GM21526 (cell line): ENCODE data around the gene UTP11.

Experiments
- ATAC-seq: cut with Tn5 transposase; IDR thresholded peaks from one replicate; pipeline ENCODE4 v1.9.1; 2021; ENCODE audit warnings: moderate library complexity; ENCODE audit not compliant: unreplicated experiment, low FRiP score

UTP11 gene

DNA sequence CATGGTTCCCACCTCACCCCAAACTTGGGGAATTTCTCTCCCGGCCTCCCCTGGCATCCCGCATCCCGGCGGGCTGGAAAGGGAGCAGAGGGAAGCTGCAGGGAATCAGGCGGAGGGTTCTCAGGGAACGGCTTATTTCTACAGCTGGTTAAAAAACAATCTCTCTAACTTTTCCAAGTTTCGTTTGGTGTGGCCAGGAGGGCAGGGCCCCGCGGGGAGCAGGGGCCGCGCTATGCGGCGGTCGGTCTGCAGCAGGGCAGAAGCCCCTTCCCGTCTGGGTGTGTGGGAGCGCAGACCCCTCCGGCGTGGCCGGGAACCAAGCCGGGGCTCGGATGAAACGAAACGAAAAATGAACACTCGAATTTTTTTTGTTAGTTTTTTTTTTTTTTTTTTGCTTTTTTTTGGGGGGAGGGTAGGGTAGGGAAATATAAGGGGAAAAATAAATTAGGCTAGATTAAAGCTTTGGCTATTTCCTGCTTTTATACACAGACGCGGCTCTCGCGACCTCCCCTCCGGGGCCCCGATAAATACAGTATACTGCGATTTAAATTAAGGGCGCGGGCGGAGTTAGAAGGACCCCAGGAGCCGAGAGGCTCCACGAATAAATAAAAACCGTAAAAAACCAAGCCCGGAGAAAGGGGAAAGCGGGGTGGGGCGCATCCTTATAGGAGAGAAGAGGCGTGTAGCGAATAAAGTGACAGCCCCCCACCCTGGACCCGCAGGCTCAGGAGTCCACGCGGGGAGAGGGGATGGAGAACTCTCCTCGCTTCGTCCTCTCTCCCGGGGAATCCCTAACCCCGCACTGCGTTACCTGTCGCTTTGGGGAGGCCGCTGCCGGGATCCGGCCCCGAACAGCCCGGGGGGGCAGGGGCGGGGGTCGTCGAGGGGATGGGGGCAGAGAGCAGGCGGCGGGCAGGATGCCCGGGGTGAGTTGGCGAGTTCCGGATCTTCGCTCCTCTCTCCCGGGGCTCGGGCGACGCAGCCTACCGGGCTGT is 32.0 kb downstream of the UTP11 start:
- ATAC-seq = no peak

DNA sequence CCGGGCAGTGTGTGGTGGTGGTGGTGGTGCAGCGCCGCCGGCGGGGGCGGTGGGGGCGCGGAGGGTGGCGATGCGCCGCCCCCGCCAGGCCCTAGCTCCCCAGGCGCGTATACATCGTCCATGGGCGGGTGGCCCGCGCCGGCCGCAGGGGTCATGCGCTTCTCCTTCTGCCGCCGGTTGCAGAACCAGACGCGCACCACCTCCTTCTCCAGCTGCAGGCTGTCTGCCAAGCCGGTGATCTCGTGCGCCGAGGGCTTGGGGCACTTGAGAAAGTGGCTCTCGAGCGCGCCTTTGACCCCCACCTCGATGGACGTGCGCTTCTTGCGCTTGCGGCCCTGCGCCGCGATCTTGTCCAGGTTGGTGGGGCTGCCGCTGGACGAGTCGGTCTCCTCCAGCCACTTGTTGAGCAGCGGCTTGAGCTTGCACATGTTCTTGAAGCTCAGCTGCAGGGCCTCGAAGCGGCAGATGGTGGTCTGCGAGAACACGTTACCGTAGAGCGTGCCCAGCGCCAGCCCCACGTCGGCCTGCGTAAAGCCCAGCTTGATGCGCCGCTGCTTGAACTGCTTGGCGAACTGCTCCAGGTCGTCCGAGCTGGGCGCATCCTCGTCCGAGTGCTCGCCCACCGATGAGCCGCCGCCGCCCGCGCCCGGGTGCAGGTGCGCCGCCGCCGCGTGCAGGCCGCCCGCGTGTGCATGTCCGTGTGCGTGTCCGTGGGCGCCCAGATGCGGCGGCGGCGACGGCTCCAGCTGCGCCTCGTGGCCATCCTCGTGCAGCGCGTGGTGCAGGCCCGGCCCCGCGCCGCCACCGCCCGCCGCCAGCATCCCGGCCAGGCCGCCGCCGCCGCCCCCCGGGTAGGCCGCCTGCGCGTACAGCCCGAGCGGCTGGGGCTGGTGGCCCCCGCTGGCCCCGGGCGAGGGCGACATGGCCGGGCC is 33.1 kb downstream of the UTP11 start:
- no peak for ATAC-seq

DNA sequence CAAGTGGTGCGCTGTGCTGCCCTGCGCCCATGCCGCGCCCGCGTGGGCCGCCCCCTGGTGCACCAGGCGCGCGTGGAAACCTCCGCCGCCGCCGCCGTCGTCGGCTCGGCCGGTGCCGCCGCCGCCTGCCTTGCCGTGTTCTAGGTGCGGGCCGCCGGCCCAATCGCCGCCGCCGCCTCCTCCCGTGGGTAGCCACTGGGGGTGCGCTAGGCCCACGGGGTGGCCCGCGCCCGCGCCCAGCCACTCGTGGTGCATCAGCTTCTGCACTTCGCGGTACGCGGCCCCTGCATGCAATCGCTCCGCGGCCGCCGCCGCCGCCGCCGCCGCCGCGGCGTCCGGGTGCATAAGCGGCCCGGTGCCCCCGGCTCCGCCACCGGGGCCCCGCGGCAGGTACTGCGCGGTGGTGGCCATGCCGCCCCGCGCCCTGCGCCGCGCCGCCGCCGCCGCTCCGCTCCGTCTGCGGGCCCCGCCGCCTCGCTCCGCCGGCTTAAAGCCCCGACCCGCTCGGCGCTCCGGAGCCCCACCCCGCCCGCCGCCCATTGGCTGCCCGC is 33.9 kb downstream of the UTP11 start, which contains the start of gene POU3F1:
POU3F1 (minus strand) TSS at position 461 of the 551 bp plus-strand sequence; CDS start at position 411, 50 bp downstream.
- ATAC-seq = no peak

DNA sequence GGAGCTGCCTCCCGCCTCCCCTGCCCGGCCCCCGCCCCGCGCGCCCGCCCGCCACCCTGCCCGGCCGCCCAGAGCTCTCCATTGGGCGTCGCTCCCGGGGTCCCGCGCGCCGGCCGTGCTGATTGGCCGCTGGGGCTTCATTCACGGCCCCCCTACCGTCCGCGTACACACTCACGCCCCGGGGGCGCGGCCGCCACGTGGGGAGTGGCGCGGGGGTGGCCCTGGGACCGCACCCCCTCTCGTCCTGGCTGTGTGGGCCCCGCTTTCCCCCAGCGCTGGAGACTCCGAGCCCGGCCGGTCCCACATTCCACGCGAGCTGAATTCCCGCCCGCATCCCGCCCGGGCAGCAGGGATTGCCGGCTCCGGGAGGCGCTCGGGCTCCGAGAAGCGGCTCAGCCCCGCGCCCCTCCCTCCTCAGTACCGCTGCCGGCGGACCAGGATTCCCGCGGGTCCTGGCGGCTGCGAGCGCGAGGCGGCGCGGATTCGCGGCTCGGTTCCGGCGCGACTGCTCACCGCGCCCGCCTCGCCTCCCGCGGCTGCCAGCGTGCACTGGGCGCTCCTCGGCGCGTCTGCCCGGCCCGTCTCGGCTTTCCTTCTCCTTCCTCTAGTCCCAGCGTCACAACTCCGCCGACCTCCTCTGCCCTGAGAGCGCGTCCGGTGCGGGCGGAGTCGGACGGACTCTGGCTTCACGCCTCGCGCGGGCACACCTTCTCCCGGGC is 34.5 kb downstream of the UTP11 start:
- ATAC-seq = peak; percentile 43

DNA sequence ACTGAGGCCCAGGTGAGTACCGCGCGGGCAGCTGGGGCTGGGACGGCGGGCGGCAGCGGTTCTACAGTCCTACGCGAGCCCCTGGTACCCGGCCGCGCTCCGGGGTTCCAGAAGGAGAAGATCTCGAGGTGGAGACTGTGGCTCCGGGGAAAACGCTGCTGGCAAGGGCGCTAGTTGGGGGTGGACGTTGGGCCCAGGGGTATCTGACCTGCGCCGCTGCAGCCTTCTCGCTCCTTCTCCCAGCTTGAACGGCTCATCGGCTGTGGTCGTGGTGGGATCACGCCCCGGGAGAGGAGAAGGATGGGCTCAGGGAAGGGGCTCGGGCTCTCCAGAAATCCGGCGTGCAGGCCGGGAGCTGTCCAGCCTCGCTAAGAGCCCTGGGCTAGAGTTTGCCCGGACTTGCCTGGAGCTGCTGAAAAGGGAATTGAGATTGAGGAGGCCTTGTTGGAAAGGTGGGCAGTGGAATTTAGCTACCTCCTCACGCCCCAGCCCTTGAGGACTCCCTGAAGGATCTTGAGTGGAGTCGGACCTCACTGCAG is 35.1 kb downstream of the UTP11 start:
- no peak for ATAC-seq

DNA sequence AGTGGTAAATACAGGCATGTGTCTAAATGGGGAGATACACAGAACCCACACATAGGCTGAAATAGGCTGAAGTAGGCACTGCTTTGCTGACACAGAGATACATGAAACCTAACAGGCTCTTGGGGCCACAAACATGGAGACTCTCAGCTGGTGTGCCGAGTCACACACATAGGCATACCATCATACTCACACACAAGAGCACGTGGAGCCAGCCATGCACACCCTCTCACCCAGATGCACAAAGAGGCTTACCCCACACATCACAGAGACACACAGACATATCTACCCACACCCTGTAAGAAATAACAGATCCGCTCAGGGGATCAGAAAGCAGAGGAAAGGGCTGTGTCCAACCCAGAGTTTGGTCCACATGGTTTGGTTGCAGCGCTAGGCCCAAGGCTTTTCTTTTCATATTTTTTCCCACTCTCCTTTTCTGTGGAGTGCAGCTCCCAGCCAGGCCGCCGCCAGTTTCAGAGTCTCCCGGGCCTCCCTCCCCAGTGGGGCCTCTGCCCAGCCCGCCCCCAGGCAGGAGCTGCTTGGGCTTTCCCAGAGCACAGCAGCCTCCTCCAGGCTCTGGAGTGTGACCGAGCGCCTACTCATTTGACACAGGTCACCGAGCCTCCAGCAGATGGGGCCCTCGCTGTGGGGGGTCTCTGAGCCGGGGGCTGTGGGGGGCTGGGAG is 38.0 kb downstream of the UTP11 start:
- ATAC-seq = no peak

DNA sequence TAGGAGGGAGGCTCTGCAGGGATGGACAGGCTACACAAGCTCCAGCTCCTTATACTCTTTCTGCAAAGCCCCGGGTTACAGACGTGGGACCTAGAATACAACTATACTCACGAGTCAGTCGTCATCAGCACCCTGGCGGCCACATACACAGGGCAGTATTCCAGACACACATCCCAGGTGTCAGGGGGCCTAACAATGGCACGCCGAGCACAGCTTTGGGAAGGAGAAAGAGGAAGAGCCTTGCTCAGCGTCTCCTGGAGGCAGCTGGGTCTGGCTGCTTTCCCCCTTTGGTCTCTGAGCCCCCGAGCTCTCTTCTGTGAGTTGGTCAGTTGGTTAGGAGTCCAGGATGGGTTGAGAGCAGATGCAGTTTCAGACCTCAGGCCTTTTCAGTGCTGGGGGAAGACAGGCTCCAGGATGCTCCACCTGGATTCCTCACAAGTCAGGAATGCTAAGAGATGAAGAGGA is 38.6 kb downstream of the UTP11 start:
- no peak for ATAC-seq

DNA sequence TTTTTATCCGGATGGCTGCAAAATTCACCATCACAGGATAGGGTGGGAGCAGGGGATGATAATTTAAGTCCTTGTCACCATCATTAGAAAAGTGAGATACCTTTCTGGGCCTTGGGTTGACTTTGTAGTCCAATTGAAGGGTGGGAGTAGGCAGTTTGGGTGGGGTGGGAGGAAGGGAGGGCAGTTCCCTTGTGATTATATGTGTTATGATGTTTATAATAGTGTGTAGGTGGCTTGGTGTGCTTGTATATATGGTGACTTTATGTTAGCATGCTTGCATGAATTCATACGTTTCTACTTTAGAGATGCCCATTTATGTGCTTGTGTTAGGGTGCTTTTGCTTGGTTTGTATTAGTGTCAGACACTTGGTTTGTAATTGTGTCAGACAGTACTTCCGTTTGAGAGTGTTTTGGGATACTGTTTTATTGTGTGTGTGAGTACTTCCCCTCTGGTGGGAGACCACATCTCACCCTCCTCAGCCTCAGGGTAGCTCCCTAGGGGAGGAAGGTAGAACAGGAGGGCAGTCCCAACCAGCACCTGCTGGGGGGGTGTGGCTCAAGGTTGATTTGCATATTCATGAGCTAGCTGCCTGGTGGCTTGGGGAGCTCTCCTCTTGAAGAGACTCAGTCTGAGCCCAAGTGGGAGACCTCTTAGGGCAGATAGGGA is 40.3 kb downstream of the UTP11 start:
- ATAC-seq = no peak

DNA sequence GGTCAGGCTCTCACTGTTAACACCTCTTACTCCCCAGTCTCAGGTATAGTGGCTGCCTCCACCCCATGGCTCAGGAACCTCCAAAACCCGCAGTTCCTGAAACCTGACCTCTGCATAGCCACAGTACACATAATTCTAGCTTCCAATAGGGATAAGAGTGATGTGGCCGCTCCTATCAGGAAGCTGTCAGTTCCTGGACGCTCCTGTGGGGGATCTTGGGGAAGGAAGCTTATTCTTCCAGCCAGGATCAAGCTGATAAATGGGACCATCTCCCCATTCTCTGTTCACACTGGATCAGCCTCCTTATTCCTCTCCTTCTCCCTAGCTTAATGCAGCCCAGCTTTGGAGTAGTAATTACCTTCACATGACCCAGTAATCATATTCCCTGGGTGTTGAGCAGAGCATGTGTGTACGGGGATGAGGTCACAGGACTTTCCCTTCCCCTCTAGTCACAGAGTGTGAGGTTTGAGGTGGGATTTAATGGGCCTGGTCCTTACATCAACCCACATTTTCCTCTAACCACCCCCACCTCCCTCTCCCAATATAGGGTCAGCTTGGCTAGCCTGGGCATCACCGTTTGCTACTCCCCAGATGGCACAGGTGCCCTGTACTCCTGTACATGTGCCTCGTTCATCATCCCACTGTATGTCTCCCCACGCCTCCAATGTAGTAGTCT is 41.0 kb downstream of the UTP11 start:
- no peak for ATAC-seq

DNA sequence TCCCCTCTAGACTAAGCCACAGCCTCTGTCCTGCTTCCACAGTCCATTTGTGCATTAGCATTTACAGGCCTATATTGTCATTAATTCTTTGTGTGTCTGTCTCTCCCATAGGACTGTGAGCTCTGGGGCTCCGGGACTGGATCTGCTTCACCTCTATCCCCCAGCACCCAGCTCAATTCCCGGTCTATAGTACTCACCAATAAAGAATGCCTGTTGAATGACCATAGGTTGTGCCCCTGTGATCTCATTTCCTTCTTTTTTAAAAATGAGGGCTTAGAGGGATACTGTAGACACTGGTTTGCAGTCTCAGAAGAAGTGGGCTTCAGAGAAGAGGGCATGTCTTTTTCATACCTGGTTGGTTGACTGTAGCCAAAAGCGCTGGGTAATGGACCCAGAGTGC is 42.9 kb downstream of the UTP11 start:
- ATAC-seq = no peak

DNA sequence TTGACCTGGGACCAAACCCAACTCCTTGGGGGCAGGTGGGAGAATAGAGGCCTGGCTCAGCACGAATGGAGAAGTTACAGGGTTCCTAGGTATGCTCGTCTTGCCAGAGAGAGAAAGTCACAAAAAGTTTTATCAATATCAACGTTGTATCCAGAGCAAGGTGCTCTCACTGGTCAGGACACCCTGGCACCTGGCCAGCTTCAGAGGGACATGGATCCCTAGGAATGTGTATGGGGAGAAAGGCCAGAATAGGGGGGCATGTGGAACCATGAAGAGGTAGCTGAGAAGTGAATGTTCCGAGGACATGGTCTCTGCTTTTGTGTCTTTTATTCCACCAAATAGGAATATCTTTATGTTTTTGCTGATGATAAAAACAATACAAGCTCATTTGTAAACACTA is 43.4 kb downstream of the UTP11 start:
- no peak for ATAC-seq

DNA sequence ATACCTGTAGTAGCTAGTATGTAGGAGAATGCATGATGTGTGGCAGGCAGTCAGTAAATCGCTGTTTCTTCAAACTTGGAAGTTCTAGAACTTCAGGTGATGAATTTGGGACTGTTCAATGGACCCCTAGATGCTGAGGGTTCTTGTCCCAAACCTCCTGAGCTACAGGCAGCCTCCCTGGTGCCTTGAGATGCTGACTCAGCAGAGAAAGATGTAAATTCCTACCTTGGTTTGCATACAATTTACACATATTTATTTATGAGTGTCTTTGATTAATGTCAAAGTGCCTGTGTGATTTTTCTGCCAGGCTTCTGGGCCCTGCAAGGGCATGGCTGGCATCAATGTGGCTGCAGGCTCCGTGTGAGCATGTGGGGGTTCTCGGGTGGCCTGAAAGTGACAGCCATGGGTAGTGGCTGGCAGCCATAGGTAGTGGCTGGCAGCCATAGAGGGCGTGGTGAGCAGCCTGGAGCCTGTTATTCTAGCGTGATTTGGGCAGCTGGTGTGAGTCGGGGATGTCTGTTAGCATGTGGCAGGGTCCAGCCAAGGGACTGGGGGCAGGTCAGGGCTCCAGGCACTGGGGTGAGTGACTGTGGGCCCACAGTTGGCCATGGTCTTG is 47.2 kb downstream of the UTP11 start:
- no peak for ATAC-seq

DNA sequence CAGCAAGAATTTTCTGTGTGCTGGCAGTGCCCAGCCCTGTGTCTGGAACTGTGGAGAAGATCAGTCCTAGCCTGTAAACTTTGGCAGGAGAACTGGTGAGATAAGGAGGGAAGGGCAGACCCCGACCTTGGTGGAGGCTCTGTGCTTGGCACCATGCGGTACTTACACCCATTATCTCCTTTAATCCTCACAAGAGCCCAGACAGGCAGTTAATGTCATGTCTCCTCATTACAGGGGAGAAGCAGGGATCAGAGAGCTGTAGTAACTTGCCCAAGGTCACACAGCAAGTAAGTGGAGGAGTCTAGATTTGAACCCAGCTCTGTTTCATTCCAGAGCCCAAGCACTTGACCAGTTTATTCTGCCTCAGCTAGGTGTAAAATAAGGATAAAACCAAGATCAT is 48.0 kb downstream of the UTP11 start:
- ATAC-seq = no peak

DNA sequence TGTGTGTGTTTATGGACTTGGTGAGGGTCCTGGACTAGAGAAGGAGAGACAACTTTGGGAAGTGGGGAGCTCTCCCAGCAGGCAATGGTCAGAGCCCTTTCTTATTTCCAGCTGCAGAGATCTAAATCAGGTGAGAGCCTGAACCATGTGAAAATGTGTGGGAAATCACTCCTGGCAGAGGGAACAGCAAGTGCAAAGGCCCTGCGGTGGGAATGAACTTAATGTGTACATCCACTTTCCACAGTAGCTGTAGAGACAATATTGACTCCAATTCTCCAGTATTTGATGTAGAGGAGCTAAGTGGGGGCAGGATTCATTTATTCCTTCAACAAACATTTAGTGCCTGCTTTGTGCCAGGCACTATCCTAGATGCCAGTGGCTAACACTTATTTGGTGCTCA is 48.8 kb downstream of the UTP11 start:
- no peak for ATAC-seq

DNA sequence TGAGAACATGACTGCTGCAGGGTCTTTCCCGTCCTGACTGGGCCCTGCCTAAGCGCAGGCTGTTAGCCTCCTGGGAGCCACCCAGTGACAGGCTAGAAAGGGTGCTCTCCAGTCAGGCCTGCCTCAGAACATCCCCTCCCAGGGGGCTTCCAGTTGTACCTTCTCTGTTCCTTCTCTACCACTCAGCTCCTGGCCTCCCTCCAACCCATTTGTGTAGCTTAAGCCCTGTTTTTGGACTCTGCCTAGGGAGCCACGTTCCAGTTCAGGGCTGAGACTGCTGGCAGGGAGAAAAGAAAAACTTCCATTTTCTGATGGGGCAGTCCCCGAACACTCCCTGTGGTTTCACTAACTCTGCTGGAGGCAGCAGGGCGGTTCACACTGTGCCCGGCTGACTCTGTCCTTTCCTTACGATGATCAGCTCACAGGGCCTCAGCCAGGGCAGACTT is 49.4 kb downstream of the UTP11 start:
- ATAC-seq = no peak

DNA sequence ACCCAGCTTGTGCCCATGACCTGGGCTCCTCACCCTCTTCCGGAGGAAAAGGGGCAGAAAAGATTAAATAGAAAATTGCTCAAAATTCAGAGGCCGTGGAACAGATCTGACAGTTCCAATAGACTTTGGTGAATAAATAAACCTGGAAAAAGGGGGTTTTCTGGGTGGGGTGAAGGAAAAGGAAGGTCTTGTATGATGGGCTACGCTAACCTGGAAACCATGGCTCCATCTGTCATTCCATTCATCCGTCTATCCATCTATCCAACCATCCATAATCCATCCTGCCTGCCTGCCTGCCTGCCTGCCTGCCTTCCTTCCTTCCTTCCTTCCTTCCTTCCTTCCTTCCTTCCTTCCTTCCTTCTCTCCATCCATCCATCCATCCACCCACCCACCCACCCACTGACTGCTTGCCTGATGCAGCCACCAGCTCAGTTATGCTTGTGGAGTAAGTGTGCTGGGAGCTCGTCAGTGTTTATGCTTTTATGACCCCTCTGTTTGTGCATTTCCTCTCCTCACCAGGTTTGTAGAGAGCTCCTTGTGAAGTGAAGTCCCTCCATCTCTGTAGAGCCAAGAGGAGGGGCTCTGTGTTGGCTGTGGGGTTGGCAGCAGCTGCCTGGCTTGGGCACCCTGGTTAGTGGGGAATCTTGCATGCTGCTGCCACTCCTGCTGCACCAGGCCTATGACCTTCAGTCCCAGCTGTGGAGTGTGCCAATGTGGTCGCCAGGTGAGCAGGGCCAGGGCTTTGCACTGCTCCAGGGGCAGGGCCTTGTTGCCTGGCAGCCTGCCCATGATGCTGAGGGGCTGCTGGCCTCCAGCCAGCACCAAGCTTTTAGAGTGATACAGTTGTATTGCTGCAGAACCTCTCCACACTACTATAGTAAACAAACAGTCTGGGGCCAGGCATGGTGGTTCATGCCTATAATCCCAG is 50.1 kb downstream of the UTP11 start:
- ATAC-seq = no peak

DNA sequence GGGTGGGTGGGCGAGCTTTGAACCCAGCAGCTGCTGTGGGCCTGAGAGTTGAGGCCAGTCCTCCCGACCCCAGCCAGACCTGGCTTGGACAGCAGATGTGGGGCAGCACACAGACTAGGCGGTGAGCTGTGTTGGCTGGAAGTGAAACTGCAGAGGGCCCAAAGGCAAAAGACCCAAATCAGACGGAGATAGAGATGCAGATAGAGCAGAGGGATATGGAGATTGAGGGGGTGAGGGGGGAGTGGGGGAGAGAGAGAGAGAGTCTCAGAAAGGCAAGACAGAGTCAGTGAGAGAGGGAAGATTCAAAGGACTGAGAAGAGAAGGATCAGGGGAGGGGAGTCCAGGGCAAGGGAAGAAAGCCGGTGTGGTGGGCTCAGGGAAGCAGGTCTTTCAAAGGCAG is 51.1 kb downstream of the UTP11 start:
- no peak for ATAC-seq
